H9 (cell line): ENCODE measurements around the gene SPECC1L. TPM values are rescaled to one million over a fixed set of nuclear protein-coding genes. Genes with fewer than 3 reads are reported as not detected.

Experiments
- DNase-seq: peaks from one replicate; pipeline ENCODE4 v3.0.0-alpha.2; 2017
- H2AFZ ChIP-seq: one replicate; pipeline ENCODE4 v1.6.1; 2013; ENCODE audit warnings: mild to moderate bottlenecking, low read length, control low read depth, moderate library complexity
- H2AK5ac ChIP-seq: 2 replicates; pipeline ENCODE4 v1.6.1; 2013; ENCODE audit warnings: low read length, control low read depth, mixed read lengths; ENCODE audit not compliant: insufficient read length
- H2BK120ac ChIP-seq: one replicate; pipeline ENCODE4 v1.6.1; 2013; ENCODE audit warnings: low read depth, mild to moderate bottlenecking, low read length, control low read depth, inconsistent platforms; ENCODE audit not compliant: poor library complexity, severe bottlenecking
- H2BK12ac ChIP-seq: 2 replicates; pipeline ENCODE4 v1.6.1; 2013; ENCODE audit warnings: low read length, control low read depth, mixed read lengths, low read depth; ENCODE audit not compliant: insufficient read length
- H2BK15ac ChIP-seq: 2 replicates; pipeline ENCODE4 v1.6.1; 2013; ENCODE audit warnings: low read depth, low read length, control low read depth
- H2BK20ac ChIP-seq: one replicate; pipeline ENCODE4 v1.6.1; 2013; ENCODE audit warnings: low read depth, mild to moderate bottlenecking, low read length, control low read depth, inconsistent platforms; ENCODE audit not compliant: poor library complexity, severe bottlenecking
- H2BK5ac ChIP-seq: 2 replicates; pipeline ENCODE4 v1.6.1; 2013; ENCODE audit warnings: low read length, control low read depth, mixed read lengths; ENCODE audit not compliant: insufficient read length
- H3K14ac ChIP-seq: 2 replicates; pipeline ENCODE4 v1.6.1; 2013; ENCODE audit warnings: low read length, control low read depth; ENCODE audit not compliant: insufficient read depth
- H3K18ac ChIP-seq: 2 replicates; pipeline ENCODE4 v1.6.1; 2013; ENCODE audit warnings: low read depth, mild to moderate bottlenecking, mixed read lengths, low read length, control low read depth; ENCODE audit not compliant: insufficient read length
- H3K23ac ChIP-seq: 2 replicates; pipeline ENCODE4 v1.6.1; 2013; ENCODE audit warnings: low read length, control low read depth, mixed read lengths, low read depth; ENCODE audit not compliant: insufficient read length
- H3K23me2 ChIP-seq: 2 replicates; pipeline ENCODE4 v1.6.1; 2013; ENCODE audit warnings: low read depth, mild to moderate bottlenecking, mixed read lengths, low read length, control low read depth; ENCODE audit not compliant: insufficient read length, poor library complexity, severe bottlenecking
- H3K27ac ChIP-seq: 2 replicates; pipeline ENCODE4 v1.5.1; 2013; ENCODE audit warnings: low read length, control low read depth, mixed read lengths, low read depth; ENCODE audit not compliant: insufficient read length
- H3K27me3 ChIP-seq: 2 replicates; pipeline ENCODE4 v1.6.1; 2013; ENCODE audit warnings: low read length, control low read depth, inconsistent platforms; ENCODE audit not compliant: insufficient read depth
- H3K4ac ChIP-seq: 2 replicates; pipeline ENCODE4 v1.6.1; 2013; ENCODE audit warnings: low read depth, mild to moderate bottlenecking, control low read depth, inconsistent platforms, low read length, moderate library complexity
- H3K4me1 ChIP-seq: 2 replicates; pipeline ENCODE4 v1.6.1; 2013; ENCODE audit warnings: low read length, control low read depth, inconsistent platforms; ENCODE audit not compliant: insufficient read depth
- H3K4me2 ChIP-seq: 2 replicates; pipeline ENCODE4 v1.6.1; 2013; ENCODE audit warnings: low read length, control low read depth, mixed read lengths; ENCODE audit not compliant: insufficient read length, insufficient read depth
- H3K56ac ChIP-seq: 2 replicates; pipeline ENCODE4 v1.6.1; 2013; ENCODE audit warnings: low read depth, mild to moderate bottlenecking, mixed read lengths, low read length, control low read depth; ENCODE audit not compliant: insufficient read length
- H3K79me1 ChIP-seq: 2 replicates; pipeline ENCODE4 v1.6.1; 2013; ENCODE audit warnings: low read depth, mild to moderate bottlenecking, moderate library complexity, low read length, control low read depth, inconsistent platforms; ENCODE audit not compliant: insufficient read depth, poor library complexity, severe bottlenecking
- H3K79me2 ChIP-seq: 2 replicates; pipeline ENCODE4 v1.6.1; 2013; ENCODE audit warnings: low read length, control low read depth, inconsistent platforms; ENCODE audit not compliant: insufficient read depth
- H3K9ac ChIP-seq: 2 replicates; pipeline ENCODE4 v1.6.1; 2013; ENCODE audit warnings: low read length, control low read depth, mixed read lengths; ENCODE audit not compliant: insufficient read length; ENCODE audit errors: extremely low read depth
- H3K9me3 ChIP-seq: one replicate; pipeline ENCODE4 v1.6.1; 2013; ENCODE audit warnings: low read depth, low read length, inconsistent platforms; ENCODE audit not compliant: control insufficient read depth
- H3T11ph ChIP-seq: one replicate; pipeline ENCODE4 v1.6.1; 2013; ENCODE audit warnings: mild to moderate bottlenecking, low read length, control low read depth, inconsistent platforms
- H4K20me1 ChIP-seq: one replicate; pipeline ENCODE4 v1.6.1; 2013; ENCODE audit not compliant: control insufficient read depth, insufficient read length, insufficient read depth
- H4K5ac ChIP-seq: 2 replicates; pipeline ENCODE4 v1.6.1; 2013; ENCODE audit warnings: low read depth, mild to moderate bottlenecking, mixed read lengths, low read length, control low read depth; ENCODE audit not compliant: insufficient read length
- H4K8ac ChIP-seq: replicated peaks from 2 replicates; pipeline ENCODE4 v1.6.1; 2013; ENCODE audit warnings: low read length, control low read depth, mixed read lengths, low read depth; ENCODE audit not compliant: insufficient read length
- H4K91ac ChIP-seq: 2 replicates; pipeline ENCODE4 v1.6.1; 2013; ENCODE audit warnings: low read depth, mild to moderate bottlenecking, moderate library complexity, mixed read lengths, low read length, control low read depth; ENCODE audit not compliant: insufficient read length
- H3K27ac Mint-ChIP-seq, 3 experiments: 2 replicates in 2 of 3; 3 replicates in 1 of 3; pipeline ENCODE4 v1.8.0; 2020 to 2021; ENCODE audit warnings: mixed read lengths in 3 of 3, mild to moderate bottlenecking in 1 of 3, moderate library complexity in 1 of 3
- H3K27me3 Mint-ChIP-seq: 2 replicates; pipeline ENCODE4 v1.8.0; 2021; ENCODE audit warnings: low read depth, mild to moderate bottlenecking, moderate library complexity, mixed read lengths
- H3K36me3 Mint-ChIP-seq, 3 experiments: 2 replicates in 2 of 3; 3 replicates in 1 of 3; pipeline ENCODE4 v1.8.0; 2020 to 2021; ENCODE audit warnings: low read depth in 3 of 3, mixed read lengths in 3 of 3; ENCODE audit not compliant: insufficient read depth in 1 of 3
- H3K4me1 Mint-ChIP-seq, 2 experiments: 2 replicates each; pipeline ENCODE4 v1.8.0; 2020; ENCODE audit warnings: mixed read lengths in 2 of 2
- H3K4me3 Mint-ChIP-seq, 2 experiments: 2 replicates in 1 of 2; 3 replicates in 1 of 2; pipeline ENCODE4 v1.8.0; 2020 to 2021; ENCODE audit warnings: mild to moderate bottlenecking in 2 of 2, mixed read lengths in 2 of 2, moderate library complexity in 1 of 2
- H3K9me3 Mint-ChIP-seq, 2 experiments: 2 replicates in 1 of 2; 3 replicates in 1 of 2; pipeline ENCODE4 v1.8.0; 2020; ENCODE audit warnings: mild to moderate bottlenecking in 2 of 2, mixed read lengths in 2 of 2, moderate library complexity in 1 of 2
- CTCF ChIP-seq: fragments of 200-600 bp; sonication (generic); conservative IDR thresholded peaks from 3 replicates; pipeline ENCODE4 v1.8.0; 2021; ENCODE audit warnings: antibody characterized with exemption, mild to moderate bottlenecking
- WGBS: extraction: QIAGEN DNeasy Blood & Tissue Kit; methylation state at CpG from one replicate; pipeline ENCODE4 v1.1.7; 2013; ENCODE audit warnings: missing lambda C conversion rate, low lambda C conversion rate, mixed read lengths; ENCODE audit not compliant: insufficient read length; ENCODE audit errors: extremely low coverage; 5-methylcytosine and 5-hydroxymethylcytosine counted together
- total RNA-seq: library from RNA; stranded (reverse); gene quantifications from 2 replicates; pipeline ENCODE4 v1.2.1, GENCODE V29; 2021

Gene SPECC1L
- total RNA-seq, 1 experiment from 2014 or later, result 57.1 TPM

DNA sequence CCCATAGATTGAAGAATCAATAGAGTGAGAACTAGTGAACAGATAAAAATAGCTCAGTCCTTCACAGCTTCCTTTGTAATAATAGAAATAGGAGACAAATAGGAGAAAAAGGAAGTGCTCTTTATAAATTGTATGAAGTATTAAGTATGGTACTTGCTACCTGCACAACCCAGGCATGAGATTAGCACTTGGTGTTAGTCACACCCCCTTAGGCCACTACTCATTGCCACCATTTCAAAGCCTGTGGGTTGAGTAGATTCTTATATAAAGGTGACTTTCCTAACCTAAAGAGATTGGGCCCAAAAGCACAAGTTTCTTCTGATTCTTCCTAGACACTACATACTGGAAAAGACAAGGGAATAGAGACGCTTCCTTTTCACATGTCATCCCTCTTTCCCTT, 119.0 kb downstream of the SPECC1L start:
- no CpG with 5 or more reads among the region's 1 CpG for WGBS
- Histone ChIP-seq H2BK15ac (no peak overlapping the region), H3K23ac (no peak overlapping the region), H4K20me1 (no peaks in the 10 kb centered on the region), H3K27me3 (no peaks in the 10 kb centered on the region), H3K18ac (no peak overlapping the region), H3K56ac (no peak overlapping the region), H2AFZ (no peak overlapping the region), H3K4me1 (no peaks in the 10 kb centered on the region), H3K79me2 (no peaks in the 10 kb centered on the region), H3T11ph (no peak overlapping the region), H2AK5ac (no peak overlapping the region), H2BK120ac (no peak overlapping the region), H4K91ac (no peak overlapping the region), H3K9ac (no peak overlapping the region), H3K23me2 (no peaks in the 10 kb centered on the region), H2BK20ac (no peak overlapping the region), H3K4me2 (no peak overlapping the region), H2BK5ac (no peak overlapping the region), H3K79me1 (no peaks in the 10 kb centered on the region), H3K4ac (no peak overlapping the region), H4K8ac (no peak overlapping the region), H3K9me3 (no peaks in the 10 kb centered on the region), H4K5ac (no peak overlapping the region), H3K14ac (no peak overlapping the region), H3K27ac (no peak overlapping the region), H2BK12ac (no peak overlapping the region)
- Mint-ChIP-seq H3K4me1 (no peaks in the 10 kb centered on the region), H3K9me3 (no peaks in the 10 kb centered on the region), H3K27me3 (no peaks in the 10 kb centered on the region), H3K27ac (no peak overlapping the region), H3K36me3 (peaks cover 5 to 10% (median 6%) of the 10 kb centered on the region in 3 experiments; a peak in 6 of 7 replicates), H3K4me3 (no peak overlapping the region)
- no peak for TF ChIP-seq CTCF
- no peak for DNase-seq
